AG04450 (cell line): Measurements from ENCODE around the gene HSD11B2. TPM values are rescaled to one million over a fixed set of nuclear protein-coding genes. Genes with fewer than 3 reads are reported as not detected.
"Not testable (repeated sequence)": the region's sequence is repeated elsewhere in the genome, so short reads cannot be mapped to it uniquely, and the experiment has no call there.

ENCODE experiments used
- CTCF ChIA-PET: fragments of 300-600, 350-600 bp; formaldehyde crosslinking; extraction: SDS; loops from one replicate; lab custom pipeline; 2022; ENCODE audit warnings: antibody characterized with exemption, inconsistent platforms; lab: Charles Lee
- POLR2A ChIA-PET: fragments of 350-600 bp; formaldehyde crosslinking; extraction: SDS; loops from one replicate; lab custom pipeline; 2021; ENCODE audit warnings: antibody characterized with exemption, inconsistent platforms; lab: Yijun Ruan, JAX
- DNase-seq: peaks from one replicate; pipeline ENCODE4 v3.0.0-alpha.2; 2011; ENCODE audit warnings: low read depth, low spot score
- H3K27ac ChIP-seq: one replicate; pipeline ENCODE4 v1.5.1; 2012; ENCODE audit warnings: low read depth, low read length, control low read depth
- H3K27me3 ChIP-seq: one replicate; pipeline ENCODE4 v1.6.0; 2012; ENCODE audit warnings: low read length; ENCODE audit not compliant: control insufficient read depth, insufficient read depth
- H3K4me3 ChIP-seq: 2 replicates; pipeline ENCODE4 v1.5.1; 2011; ENCODE audit warnings: mild to moderate bottlenecking, low read depth, low read length, control low read depth
- H3K9me3 ChIP-seq: 2 replicates; pipeline ENCODE4 v1.5.1; 2012; ENCODE audit warnings: low read length; ENCODE audit not compliant: control insufficient read depth, insufficient read depth
- polyA plus RNA-seq: library from polyadenylated mRNA; depleted of rRNA; stranded (reverse); fragments of >200 nt; gene quantifications from 2 replicates; pipeline ENCODE4 v1.2.3, GENCODE V29; 2011
- TF ChIP-seq, protein P1 (sequence below): IDR thresholded peaks from 2 replicates; pipeline ENCODE4 v1.5.1; 2011; ENCODE audit warnings: low read depth, low read length, control low read depth, inconsistent platforms

Gene HSD11B2
- polyA plus RNA-seq, 1 experiment = not detected

DNA sequence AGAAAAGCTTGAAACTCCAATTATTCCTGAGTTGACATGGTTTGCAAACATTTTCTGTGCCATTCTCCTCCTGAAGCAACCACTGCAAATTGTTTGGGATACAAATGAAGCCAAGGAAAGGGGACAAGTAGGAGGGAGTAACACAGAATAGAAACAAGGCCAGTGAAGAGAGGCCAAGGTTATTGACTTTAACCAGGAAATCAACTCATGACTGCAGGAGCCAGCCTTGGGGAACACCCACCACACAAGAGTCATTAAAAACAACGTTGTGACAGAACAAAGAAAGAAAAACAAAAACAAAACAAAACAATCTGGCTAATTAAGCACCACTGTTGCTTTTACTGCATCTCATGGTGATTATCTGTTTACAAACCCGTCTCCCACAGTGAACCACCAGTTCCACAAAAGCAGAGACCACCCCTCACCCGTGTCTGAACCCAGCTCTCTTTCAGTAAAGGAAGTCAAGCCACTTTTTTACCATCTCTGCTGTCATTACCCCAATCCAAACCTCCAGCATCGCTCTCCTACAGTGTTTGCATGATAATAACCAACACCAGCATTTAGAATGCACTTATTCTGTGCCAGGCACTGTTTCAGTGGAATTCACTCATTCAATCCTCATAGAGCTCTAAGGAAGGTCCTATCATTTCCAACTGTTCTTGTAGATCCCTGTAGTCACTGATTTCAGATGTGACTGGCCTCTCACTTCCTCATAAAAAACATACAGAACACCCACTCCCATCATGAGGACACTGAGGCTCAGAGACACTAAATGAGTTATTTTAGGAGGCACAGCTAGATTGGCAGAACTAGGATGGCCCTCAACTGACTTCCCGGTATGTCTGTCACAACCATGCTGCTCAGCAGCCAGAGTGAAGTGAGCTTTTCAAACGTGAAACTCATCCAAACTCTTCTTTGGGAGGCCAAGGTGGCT lies 16.7 kb upstream of the HSD11B2 start:
- Histone ChIP-seq H3K27ac (no peak overlapping the region), H3K4me3 (no peak overlapping the region), H3K27me3 (no peaks in the 10 kb centered on the region), H3K9me3 (no peaks in the 10 kb centered on the region; the same call in 1 of the 2 replicates)
- no peak for DNase-seq
- ChIA-PET CTCF (interaction anchor here (0.6 to 1.2 kb wide), 3 partner anchors 66 to 227 kb away, joined by 3 to 5 read pairs (median 3); partner anchors contain the start of gene ATP6V0D1), POLR2A (interaction anchor here (0.6 kb wide), 1 partner anchor 80 kb away, joined by 3 read pairs; no protein-coding TSS in a partner anchor)
- TF ChIP-seq, protein P1, sequence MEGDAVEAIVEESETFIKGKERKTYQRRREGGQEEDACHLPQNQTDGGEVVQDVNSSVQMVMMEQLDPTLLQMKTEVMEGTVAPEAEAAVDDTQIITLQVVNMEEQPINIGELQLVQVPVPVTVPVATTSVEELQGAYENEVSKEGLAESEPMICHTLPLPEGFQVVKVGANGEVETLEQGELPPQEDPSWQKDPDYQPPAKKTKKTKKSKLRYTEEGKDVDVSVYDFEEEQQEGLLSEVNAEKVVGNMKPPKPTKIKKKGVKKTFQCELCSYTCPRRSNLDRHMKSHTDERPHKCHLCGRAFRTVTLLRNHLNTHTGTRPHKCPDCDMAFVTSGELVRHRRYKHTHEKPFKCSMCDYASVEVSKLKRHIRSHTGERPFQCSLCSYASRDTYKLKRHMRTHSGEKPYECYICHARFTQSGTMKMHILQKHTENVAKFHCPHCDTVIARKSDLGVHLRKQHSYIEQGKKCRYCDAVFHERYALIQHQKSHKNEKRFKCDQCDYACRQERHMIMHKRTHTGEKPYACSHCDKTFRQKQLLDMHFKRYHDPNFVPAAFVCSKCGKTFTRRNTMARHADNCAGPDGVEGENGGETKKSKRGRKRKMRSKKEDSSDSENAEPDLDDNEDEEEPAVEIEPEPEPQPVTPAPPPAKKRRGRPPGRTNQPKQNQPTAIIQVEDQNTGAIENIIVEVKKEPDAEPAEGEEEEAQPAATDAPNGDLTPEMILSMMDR = no peak

DNA sequence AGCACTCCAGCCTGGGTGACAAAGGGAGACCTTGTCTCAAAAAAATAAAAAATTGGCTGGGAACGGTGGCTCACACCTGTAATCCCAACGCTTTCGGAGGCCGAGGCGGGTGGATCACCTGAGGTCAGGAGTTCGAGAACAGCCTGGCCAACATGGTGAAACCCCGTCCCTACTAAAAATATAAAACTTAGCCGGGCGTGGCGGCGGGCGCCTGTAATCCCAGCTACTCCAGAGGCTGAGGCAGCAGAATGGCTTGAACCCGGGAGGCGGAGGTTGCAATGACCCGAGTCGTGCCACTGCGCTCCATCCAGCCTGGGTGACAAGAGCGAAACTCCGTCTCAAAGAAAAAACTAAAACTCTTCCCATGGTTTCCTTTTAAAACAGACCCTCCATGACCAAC lies 15.5 kb upstream of the HSD11B2 start:
- CTCF ChIA-PET = interaction anchor here (1.2 kb wide), 1 partner anchor 65 kb away, joined by 3 read pairs; the partner anchor contains the start of gene ATP6V0D1
- H3K9me3 ChIP-seq, H3K27me3 ChIP-seq, H3K27ac ChIP-seq, POLR2A ChIA-PET, DNase-seq: not testable (repeated sequence)
- peak overlapping the region; percentile 74 for H3K4me3 ChIP-seq

DNA sequence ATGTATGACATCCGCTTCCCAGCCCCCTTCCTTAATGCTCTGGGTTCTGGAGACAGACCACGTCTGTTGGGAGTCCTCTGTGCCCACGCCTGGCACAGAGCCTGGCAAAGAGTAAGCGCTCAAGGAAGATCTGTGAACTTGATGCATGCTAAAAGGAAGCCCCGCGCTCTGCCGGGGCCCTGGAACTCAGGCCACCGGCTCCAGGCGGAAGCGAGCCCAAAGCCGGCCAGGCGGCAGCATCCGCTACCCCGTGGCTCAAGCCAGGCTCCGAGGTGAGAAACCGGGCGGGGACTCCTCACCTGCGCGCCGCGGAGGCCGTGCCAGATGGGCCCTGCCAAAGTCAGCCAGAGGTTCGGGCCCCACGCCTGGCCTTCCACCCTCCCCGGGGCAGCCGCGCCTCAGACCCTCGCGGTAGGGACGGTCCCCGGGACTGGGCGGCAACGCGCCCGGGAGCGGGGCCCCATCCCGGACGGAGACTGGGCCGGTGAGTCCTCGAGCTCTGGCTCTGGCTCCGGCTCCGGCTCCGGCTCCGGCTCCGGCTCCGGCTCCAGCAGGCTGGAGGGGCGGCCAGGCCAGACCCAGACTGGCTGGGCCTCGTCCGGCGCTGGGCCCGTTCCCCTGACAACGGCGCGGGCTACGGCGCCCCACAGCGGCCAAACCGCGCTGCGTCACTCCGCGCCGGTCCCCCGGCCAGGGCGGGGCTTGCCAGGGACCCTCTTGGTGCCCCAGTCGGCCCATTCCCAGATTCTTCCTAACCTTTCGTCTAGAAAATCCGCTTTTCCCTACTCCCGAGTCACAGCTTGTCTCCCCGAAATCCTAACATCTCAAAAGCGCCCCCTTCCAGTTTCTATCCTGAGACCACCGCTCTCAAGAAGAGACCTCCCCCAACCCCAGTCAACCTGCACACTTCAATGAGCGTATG lies 14.8 kb upstream of the HSD11B2 start, which contains the start of gene ZDHHC1:
TSS of gene ZDHHC1 (minus strand) at position 606 of the 922 bp plus-strand sequence. CDS start 8,702 bp downstream, outside the sequence.
- Histone ChIP-seq H3K9me3 (no peaks in the 10 kb centered on the region; the same call in 1 of the 2 replicates), H3K27me3 (no peaks in the 10 kb centered on the region), H3K4me3 (peak within 1 kb of the TSS; percentile 74), H3K27ac (peak within 1 kb of the TSS; percentile 47)
- no peak for DNase-seq
- TF ChIP-seq, protein P1 = peak; percentile 38
- POLR2A ChIA-PET = no interaction called here
- CTCF ChIA-PET = interaction anchor here (0.6 to 3.3 kb wide), 14 partner anchors 9 to 156 kb away, joined by 3 to 34 read pairs (median 3); partner anchors contain the start of gene TPPP3

DNA sequence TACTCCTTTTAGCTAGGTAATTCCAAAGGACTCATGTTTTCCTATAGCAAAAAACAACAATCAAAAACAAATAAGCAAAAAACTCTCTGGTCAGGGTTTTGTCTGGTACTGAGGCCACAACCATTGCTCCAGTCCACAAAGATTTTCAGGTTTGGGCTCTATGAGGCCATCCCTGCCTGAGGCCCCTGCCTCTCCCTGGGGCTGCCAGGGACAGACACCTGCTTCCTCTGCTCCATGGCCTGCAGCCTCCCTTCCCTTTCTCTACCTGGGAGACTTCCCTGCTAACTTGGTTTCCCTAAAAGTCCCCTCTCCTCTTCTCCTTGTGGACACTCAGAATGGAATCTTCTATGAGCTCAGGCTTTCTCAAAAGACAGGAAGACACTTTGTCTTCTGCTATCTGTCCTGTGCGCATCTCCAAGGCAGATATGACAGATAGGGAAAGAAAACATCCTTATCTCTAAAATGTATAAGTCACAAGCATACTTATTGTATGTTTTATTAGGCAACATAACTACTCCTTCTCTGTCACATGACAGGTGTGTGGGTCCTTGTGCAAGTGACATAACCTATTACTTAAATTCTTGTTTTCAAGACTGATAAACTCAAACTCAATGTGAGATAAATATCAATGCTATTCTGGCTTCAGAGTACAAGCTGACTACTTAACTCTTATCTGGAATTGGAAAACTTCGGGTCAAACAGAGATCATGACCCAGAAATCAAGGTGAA lies 13.4 kb upstream of the HSD11B2 start:
- Histone ChIP-seq H3K27ac (no peak overlapping the region), H3K4me3 (no peak overlapping the region), H3K9me3 (no peaks in the 10 kb centered on the region; the same call in 1 of the 2 replicates), H3K27me3 (no peaks in the 10 kb centered on the region)
- no peak for DNase-seq
- CTCF ChIA-PET = interaction anchor here (0.6 to 3.3 kb wide), 9 partner anchors 10 to 157 kb away, joined by 3 to 34 read pairs (median 3); partner anchors contain the start of gene TPPP3
- POLR2A ChIA-PET = no interaction called here
- TF ChIP-seq, protein P1 = no peak
